ENCODE results near the gene PROM1.

PROM1 gene

GRCh38 chr4:16039139-16039538 lies 44.7 kb downstream of the PROM1 start:
- H4K20me1 ChIP-seq (ENCODE audit: insufficient read depth, low read length): no peaks in the 10 kb centered on the region
- H3K4me1 ChIP-seq (ENCODE audit: insufficient read depth, low read length): no peaks in the 10 kb centered on the region
- no peak overlapping the region for H3K4me2 ChIP-seq (ENCODE audit: insufficient read depth, low read length)
- peaks cover 3% of the 10 kb centered on the region for H3K27me3 ChIP-seq (ENCODE audit: insufficient read depth, low read length, poor library complexity)
- H3K9me3 ChIP-seq (ENCODE audit: insufficient read depth, low read length, severe bottlenecking): no peaks in the 10 kb centered on the region
- no peaks in the 10 kb centered on the region for H3K79me2 ChIP-seq (ENCODE audit: insufficient read depth, low read length)
- H3K27ac ChIP-seq (ENCODE audit: low read length): no peak overlapping the region
- no peak overlapping the region for H2AFZ ChIP-seq (ENCODE audit: low read depth, low read length)
- DNase-seq (no peak), ATAC-seq (ENCODE audit: insufficient read depth, low read depth) (no peak)
- TF ChIP-seq EZH2 (IDR thresholded peaks at IDR 0.05; ENCODE audit: borderline replicate concordance, low read depth, low read length, severe bottlenecking) (no peak), CTCF (IDR thresholded peaks at IDR 0.05; ENCODE audit: borderline replicate concordance, extremely low read depth, low read length, poor library complexity, severe bottlenecking) (no peak)
- no peaks in the 10 kb centered on the region for H3K36me3 ChIP-seq (ENCODE audit: insufficient read depth, low read length)
- no peak overlapping the region for H3K4me3 ChIP-seq (ENCODE audit: low read depth in 1 of 2, low read length in 2 of 2)
- no peak overlapping the region for H3K9ac ChIP-seq (ENCODE audit: low read depth, low read length)

DNA sequence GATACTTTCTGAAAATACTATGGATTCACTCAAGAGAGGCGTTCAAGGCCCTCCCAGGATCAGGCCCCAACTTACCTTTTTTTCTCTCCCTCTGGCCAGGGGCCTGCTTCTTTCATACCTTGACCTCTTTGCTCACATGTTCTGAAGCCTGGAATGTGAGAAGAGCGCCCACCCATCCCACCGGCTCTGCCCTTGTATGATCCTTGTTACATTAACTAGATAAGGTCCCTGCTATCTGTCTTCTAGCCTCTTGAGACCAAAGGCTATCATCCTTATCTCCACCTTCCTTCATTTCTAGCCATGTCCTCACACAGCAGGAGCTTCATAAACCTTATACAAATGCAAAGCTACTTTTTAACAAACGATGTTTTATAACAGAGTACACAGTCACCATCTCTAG lies 45.9 kb downstream of the PROM1 start:
- Histone ChIP-seq H3K36me3 (ENCODE audit: insufficient read depth, low read length) (no peaks in the 10 kb centered on the region), H3K4me1 (ENCODE audit: insufficient read depth, low read length) (no peaks in the 10 kb centered on the region), H3K9ac (ENCODE audit: low read depth, low read length) (no peak overlapping the region), H3K4me3 (ENCODE audit: low read depth in 1 of 2, low read length in 2 of 2) (no peak overlapping the region), H3K79me2 (ENCODE audit: insufficient read depth, low read length) (no peaks in the 10 kb centered on the region), H3K27me3 (ENCODE audit: insufficient read depth, low read length, poor library complexity) (peaks cover 3% of the 10 kb centered on the region), H3K27ac (ENCODE audit: low read length) (no peak overlapping the region), H4K20me1 (ENCODE audit: insufficient read depth, low read length) (no peaks in the 10 kb centered on the region), H3K9me3 (ENCODE audit: insufficient read depth, low read length, severe bottlenecking) (no peaks in the 10 kb centered on the region), H3K4me2 (ENCODE audit: insufficient read depth, low read length) (no peak overlapping the region), H2AFZ (ENCODE audit: low read depth, low read length) (no peak overlapping the region)
- no peak for DNase-seq
- ATAC-seq (ENCODE audit: insufficient read depth, low read depth): no peak
- TF ChIP-seq CTCF (IDR thresholded peaks at IDR 0.05; ENCODE audit: borderline replicate concordance, extremely low read depth, low read length, poor library complexity, severe bottlenecking) (no peak), EZH2 (IDR thresholded peaks at IDR 0.05; ENCODE audit: borderline replicate concordance, low read depth, low read length, severe bottlenecking) (no peak)

DNA sequence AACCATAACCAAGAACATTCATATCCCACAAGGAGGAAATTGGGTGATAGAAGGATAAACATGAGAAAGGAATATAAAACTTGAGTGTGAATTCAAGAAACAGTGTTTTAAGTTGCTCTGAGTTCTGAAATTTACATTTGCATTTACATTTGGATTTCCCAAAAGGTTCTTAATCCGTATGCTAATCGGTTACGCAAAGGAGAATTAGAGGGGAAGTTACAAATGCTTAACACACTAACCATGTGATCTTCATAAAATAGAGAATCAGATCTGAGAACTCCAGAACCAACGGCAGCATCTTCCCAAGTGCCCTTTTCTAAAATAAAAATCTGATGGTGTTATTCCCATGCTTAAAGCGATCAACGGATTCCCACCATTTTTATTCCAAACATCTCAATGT lies 48.0 kb downstream of the PROM1 start:
- H3K4me2 ChIP-seq (ENCODE audit: insufficient read depth, low read length): no peak overlapping the region
- peaks cover 6% of the 10 kb centered on the region for H3K27me3 ChIP-seq (ENCODE audit: insufficient read depth, low read length, poor library complexity)
- H3K36me3 ChIP-seq (ENCODE audit: insufficient read depth, low read length): no peaks in the 10 kb centered on the region
- no peak for DNase-seq
- no peaks in the 10 kb centered on the region for H3K4me1 ChIP-seq (ENCODE audit: insufficient read depth, low read length)
- no peak for ATAC-seq (ENCODE audit: insufficient read depth, low read depth)
- no peak overlapping the region for H3K27ac ChIP-seq (ENCODE audit: low read length)
- no peak overlapping the region for H3K9ac ChIP-seq (ENCODE audit: low read depth, low read length)
- no peak overlapping the region for H2AFZ ChIP-seq (ENCODE audit: low read depth, low read length)
- H3K79me2 ChIP-seq (ENCODE audit: insufficient read depth, low read length): no peaks in the 10 kb centered on the region
- H3K4me3 ChIP-seq (ENCODE audit: low read depth in 1 of 2, low read length in 2 of 2): no peak overlapping the region
- H4K20me1 ChIP-seq (ENCODE audit: insufficient read depth, low read length): no peaks in the 10 kb centered on the region
- H3K9me3 ChIP-seq (ENCODE audit: insufficient read depth, low read length, severe bottlenecking): no peaks in the 10 kb centered on the region
- no peak for TF ChIP-seq CTCF (IDR thresholded peaks at IDR 0.05; ENCODE audit: borderline replicate concordance, extremely low read depth, low read length, poor library complexity, severe bottlenecking)
- no peak for TF ChIP-seq EZH2 (IDR thresholded peaks at IDR 0.05; ENCODE audit: borderline replicate concordance, low read depth, low read length, severe bottlenecking)

Data from DND-41 (cell line).